Subcutaneous abdominal adipose tissue (tissue), 5 donors: ENCODE measurements around the gene GALNT6.
A peak's percentile ranks its signal among the peaks of the same experiment; 100 is the strongest.

Experiments
- H3K27ac ChIP-seq: one replicate; pipeline ENCODE4 v1.7.0; 2013; ENCODE audit warnings: low read depth, mild to moderate bottlenecking, inconsistent platforms, low read length, moderate library complexity
- H3K27me3 ChIP-seq, 5 donors: one replicate each; pipeline ENCODE4 v1.7.0; 2013; ENCODE audit warnings: low read length in 5 of 5, inconsistent platforms in 1 of 5; ENCODE audit not compliant: control insufficient read depth in 5 of 5, insufficient read depth in 4 of 5
- H3K36me3 ChIP-seq, 5 donors: one replicate each; pipeline ENCODE4 v1.7.0; 2013; ENCODE audit warnings: low read length in 5 of 5; ENCODE audit not compliant: control insufficient read depth in 5 of 5, insufficient read depth in 5 of 5
- H3K4me1 ChIP-seq, 5 donors: one replicate each; pipeline ENCODE4 v1.7.0; 2013; ENCODE audit warnings: low read length in 5 of 5, mild to moderate bottlenecking in 3 of 5, moderate library complexity in 1 of 5; ENCODE audit not compliant: control insufficient read depth in 5 of 5, insufficient read depth in 5 of 5
- H3K4me3 ChIP-seq, 5 donors: one replicate each; pipeline ENCODE4 v1.7.0; 2013; ENCODE audit warnings: low read length in 5 of 5, low read depth in 1 of 5
- H3K9ac ChIP-seq, 5 donors: one replicate each; pipeline ENCODE4 v1.7.0; 2013; ENCODE audit warnings: low read length in 5 of 5, mild to moderate bottlenecking in 4 of 5, moderate library complexity in 3 of 5
- H3K9me3 ChIP-seq, 5 donors: one replicate each; pipeline ENCODE4 v1.7.0; 2013; ENCODE audit warnings: low read length in 5 of 5; ENCODE audit not compliant: control insufficient read depth in 5 of 5
- donor health status: healthy.
- donor health status: healthy.
- donor health status: healthy.
- donor health status: healthy.
- donor health status: healthy.

GALNT6 gene, protein sequence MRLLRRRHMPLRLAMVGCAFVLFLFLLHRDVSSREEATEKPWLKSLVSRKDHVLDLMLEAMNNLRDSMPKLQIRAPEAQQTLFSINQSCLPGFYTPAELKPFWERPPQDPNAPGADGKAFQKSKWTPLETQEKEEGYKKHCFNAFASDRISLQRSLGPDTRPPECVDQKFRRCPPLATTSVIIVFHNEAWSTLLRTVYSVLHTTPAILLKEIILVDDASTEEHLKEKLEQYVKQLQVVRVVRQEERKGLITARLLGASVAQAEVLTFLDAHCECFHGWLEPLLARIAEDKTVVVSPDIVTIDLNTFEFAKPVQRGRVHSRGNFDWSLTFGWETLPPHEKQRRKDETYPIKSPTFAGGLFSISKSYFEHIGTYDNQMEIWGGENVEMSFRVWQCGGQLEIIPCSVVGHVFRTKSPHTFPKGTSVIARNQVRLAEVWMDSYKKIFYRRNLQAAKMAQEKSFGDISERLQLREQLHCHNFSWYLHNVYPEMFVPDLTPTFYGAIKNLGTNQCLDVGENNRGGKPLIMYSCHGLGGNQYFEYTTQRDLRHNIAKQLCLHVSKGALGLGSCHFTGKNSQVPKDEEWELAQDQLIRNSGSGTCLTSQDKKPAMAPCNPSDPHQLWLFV

DNA sequence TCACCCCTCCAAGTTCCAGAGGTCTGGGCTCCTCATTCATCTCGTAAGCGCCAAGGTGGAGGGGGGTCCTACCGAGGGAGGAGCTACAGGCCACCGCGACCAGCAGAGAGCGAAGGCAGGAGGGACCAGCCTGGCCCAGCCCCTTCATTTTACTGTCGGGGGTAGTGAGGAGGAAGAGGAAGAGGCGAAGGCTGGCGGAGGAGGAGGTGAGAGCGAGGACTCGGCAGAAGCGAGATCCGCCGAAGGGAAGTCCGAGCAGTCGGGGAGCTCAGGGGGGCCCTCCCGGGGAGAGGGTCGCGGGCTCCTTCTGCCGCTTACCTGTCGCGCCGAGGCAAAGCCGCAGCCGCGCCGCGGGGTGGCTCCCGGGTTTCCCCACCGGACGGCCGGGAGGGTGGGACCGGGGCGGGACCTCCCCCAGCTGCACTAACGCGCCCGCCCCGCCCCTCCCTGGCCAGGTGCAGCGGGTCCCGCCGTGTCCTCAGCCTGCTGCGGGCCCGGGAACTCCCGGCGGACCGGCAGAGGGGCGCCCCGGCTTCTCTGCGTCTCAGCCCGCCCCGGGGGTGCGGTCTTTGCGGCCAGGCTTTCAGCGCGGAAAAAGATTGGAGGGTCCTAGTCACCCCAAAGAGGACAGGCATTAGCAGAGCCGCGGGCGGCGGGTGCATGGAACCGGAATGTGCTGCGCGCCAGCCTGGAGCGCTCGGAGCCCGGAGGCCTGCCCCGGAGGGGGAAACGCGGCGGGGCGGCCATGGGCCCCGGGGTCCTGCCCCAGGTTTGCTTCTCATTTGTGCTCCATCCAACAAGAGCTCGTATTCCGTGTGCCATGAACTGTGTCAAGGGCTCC, at the start of gene GALNT6:
Gene GALNT6 (minus strand): TSS at position 124 of the 841 bp plus-strand sequence. CDS start 11,625 bp downstream, outside the sequence.
- peak within 1 kb of the TSS; percentile 60 for H3K27ac ChIP-seq

GRCh38 chr12:51439330-51439729, 48.1 kb upstream of the GALNT6 start:
- no peaks in the 10 kb centered on the region for H3K4me1 ChIP-seq
- H3K9ac ChIP-seq, result no peak overlapping the region
- no peak overlapping the region for H3K27ac ChIP-seq
- H3K9me3 ChIP-seq, result no peaks in the 10 kb centered on the region
- H3K36me3 ChIP-seq, result no peaks in the 10 kb centered on the region
- peaks cover 0 to 6% (median 3%) of the 10 kb centered on the region in 5 donors for H3K27me3 ChIP-seq
- H3K4me3 ChIP-seq, result no peak overlapping the region

More for the DNA sequence above, at the start of gene GALNT6:
- no peaks in the 10 kb centered on the region for H3K9me3 ChIP-seq
- H3K36me3 ChIP-seq, result no peaks in the 10 kb centered on the region
- peak within 1 kb of the TSS; percentile 51 to 65 (median 61) for H3K4me3 ChIP-seq
- H3K9ac ChIP-seq, result peak within 1 kb of the TSS in 4 of 5 donors; percentile 24 to 68 (median 62)
- H3K27me3 ChIP-seq, result peaks cover 0 to 19% (median 10%) of the 10 kb centered on the region in 5 donors
- H3K4me1 ChIP-seq, result peaks cover 0 to 57% (median 19%) of the 10 kb centered on the region in 5 donors

DNA sequence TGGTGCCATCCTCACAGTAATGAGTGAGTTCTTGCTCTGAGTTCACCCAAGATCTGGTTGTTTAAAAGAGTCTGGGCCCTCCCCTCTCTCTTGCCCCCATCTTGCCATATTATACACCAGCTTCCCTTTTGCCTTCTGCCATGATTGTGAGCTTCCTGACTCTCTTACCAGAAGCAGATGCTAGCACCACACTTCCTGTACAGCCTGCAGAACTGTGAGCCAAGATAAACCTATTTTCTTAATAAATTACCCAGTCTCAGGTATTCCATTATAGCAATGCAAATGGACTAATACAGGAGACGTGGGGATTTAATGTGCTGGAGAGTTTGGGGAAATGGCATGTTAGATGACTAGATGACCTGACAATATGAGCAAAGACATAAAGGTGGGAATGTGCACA, 46.2 kb upstream of the GALNT6 start:
- no peaks in the 10 kb centered on the region for H3K36me3 ChIP-seq
- no peaks in the 10 kb centered on the region for H3K9me3 ChIP-seq
- peaks cover 0 to 6% (median 3%) of the 10 kb centered on the region in 5 donors for H3K27me3 ChIP-seq
- no peak overlapping the region for H3K27ac ChIP-seq
- H3K4me1 ChIP-seq, result no peaks in the 10 kb centered on the region
- no peak overlapping the region for H3K4me3 ChIP-seq
- no peak overlapping the region for H3K9ac ChIP-seq

DNA sequence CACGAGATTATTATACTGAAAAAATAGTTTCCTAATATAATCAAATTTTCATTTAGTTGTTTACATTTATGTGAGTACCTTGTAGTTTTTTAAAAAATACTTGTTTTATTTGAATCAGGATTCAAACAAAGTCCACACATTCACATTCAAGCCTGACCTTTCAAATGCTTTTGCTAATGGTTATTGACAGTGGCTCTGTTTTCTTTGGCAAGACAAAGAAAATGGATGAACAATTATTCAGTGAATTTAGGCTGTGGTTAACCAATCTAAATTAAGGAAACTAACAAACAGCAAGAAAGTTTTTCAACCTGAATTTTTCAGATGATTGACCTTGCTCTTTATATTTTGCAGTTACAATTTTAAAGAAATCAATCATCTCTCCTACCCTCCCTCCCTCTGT, 43.1 kb upstream of the GALNT6 start:
- Histone ChIP-seq H3K9ac (no peak overlapping the region), H3K36me3 (no peaks in the 10 kb centered on the region), H3K27me3 (peaks cover 0 to 3% (median 0%) of the 10 kb centered on the region in 5 donors), H3K9me3 (no peaks in the 10 kb centered on the region), H3K4me1 (no peaks in the 10 kb centered on the region), H3K4me3 (no peak overlapping the region), H3K27ac (no peak overlapping the region)

DNA sequence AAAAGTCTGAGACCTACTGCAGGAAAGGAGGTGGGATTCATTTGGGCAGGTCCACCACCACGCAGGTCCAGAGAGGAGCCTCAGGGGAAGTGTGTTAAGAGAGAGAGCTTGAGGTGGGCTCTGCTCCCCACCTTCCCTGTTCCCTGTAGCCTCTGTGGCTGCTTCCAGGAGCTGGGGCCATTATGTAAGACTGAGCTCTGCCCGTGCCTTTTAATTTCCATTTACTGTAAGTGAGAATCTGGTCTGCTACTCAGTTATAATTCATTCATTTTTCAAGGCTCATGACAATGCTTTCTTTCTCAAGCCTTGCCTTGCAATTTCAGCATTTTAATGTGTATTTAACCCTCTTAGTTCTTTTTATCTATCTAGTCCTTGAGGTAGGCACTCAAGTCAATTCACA, 41.7 kb upstream of the GALNT6 start:
- Histone ChIP-seq H3K9ac (no peak overlapping the region), H3K4me3 (no peak overlapping the region), H3K27ac (no peak overlapping the region), H3K4me1 (no peaks in the 10 kb centered on the region), H3K27me3 (no peaks in the 10 kb centered on the region), H3K36me3 (no peaks in the 10 kb centered on the region), H3K9me3 (no peaks in the 10 kb centered on the region)

DNA sequence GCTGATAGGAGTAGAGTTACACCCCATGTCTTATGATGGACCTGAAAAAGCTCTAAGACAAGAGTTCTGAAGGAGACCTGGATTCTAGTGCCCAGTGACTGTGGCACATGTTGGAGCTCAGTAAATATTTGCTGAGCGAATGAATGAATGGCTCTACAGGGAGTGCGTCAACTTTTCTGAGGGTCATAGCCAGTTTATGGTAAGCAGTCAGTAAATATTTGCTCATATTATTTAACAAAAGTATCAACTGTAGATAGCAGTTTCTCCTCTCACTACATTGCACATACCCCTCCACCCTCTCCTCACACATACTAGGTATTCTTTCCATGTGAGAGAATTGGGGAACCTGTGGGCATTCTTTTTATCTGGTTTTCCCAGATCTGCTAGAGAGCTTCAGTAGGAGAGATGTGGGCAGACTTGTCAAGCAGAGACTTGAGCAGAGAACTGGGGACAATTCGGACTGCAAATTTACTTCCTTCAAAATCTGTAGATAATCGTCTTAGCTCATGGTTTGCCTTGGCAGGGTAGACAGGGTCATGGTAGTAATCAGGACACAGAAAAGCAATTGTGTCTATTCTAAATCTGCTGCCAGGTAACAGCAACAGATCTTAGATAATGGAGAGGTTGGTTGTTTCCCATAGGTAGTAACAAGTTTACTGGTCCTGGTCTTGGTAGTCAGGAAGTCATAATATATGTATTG, 39.1 kb upstream of the GALNT6 start:
- H3K4me3 ChIP-seq, result no peak overlapping the region
- H3K9me3 ChIP-seq, result no peaks in the 10 kb centered on the region
- H3K27me3 ChIP-seq, result peaks cover 0 to 5% (median 1%) of the 10 kb centered on the region in 5 donors
- H3K36me3 ChIP-seq, result no peaks in the 10 kb centered on the region
- no peak overlapping the region for H3K27ac ChIP-seq
- H3K9ac ChIP-seq, result no peak overlapping the region
- no peaks in the 10 kb centered on the region for H3K4me1 ChIP-seq

DNA sequence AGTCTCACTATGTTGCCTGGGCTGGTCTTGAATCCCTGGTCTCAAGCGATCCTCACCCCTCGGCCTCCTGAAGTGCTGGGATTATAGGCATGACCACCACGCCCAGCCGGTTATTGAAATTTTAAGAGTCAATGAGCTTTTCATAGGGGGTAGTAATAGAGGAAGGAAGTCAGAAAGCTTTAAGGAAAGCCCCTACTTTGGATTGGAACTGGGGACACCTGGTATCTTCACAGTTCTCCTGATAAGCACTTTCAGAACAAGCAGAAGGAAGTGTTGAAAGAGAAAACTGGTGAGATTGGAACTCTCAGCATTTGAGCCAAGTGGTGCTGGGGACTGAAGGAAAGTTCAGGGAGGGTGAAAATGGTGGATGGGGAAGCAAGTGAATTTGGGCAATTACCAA, 38.5 kb upstream of the GALNT6 start:
- H3K4me3 ChIP-seq, result no peak overlapping the region
- no peaks in the 10 kb centered on the region for H3K36me3 ChIP-seq
- H3K27me3 ChIP-seq, result peaks cover 0 to 7% (median 5%) of the 10 kb centered on the region in 5 donors
- H3K9me3 ChIP-seq, result no peaks in the 10 kb centered on the region
- no peak overlapping the region for H3K27ac ChIP-seq
- H3K9ac ChIP-seq, result no peak overlapping the region
- peaks cover 0 to 6% (median 5%) of the 10 kb centered on the region in 5 donors for H3K4me1 ChIP-seq

DNA sequence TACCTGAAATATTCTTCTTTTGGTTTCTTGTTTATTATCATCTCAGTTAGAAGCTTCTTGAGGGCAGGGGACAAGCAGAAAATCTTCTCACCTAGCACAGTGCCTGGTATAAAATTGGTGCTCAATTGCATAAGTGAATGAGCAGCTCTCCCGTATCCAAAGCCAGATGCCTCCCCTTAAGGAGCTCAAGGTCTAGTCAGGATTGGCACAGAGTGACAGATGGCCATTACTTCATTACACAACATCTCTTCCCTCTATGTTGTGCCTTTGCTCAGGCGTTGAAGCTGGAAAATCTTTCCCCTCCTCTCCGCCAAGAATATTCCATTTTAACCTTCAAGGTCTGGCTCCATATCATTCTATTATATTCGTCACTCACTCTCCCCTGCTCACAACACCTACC, 37.0 kb upstream of the GALNT6 start:
- peaks cover 0 to 10% (median 8%) of the 10 kb centered on the region in 5 donors for H3K4me1 ChIP-seq
- H3K9me3 ChIP-seq, result no peaks in the 10 kb centered on the region
- no peak overlapping the region for H3K27ac ChIP-seq
- H3K4me3 ChIP-seq, result no peak overlapping the region
- H3K9ac ChIP-seq, result no peak overlapping the region
- no peaks in the 10 kb centered on the region for H3K36me3 ChIP-seq
- peaks cover 0 to 14% (median 8%) of the 10 kb centered on the region in 5 donors for H3K27me3 ChIP-seq

- Histone ChIP-seq H3K36me3 (no peaks in the 10 kb centered on the region), H3K4me3 (peak within 1 kb of the TSS in 4 of 5 donors; percentile 34 to 65 (median 42)), H3K9me3 (no peaks in the 10 kb centered on the region), H3K27ac (no peak within 1 kb of the TSS), H3K27me3 (peaks cover 0 to 14% (median 9%) of the 10 kb centered on the region in 5 donors), H3K9ac (no peak within 1 kb of the TSS), H3K4me1 (peaks cover 0 to 10% (median 8%) of the 10 kb centered on the region in 5 donors)
Measured at GRCh38 chr12:51424662-51425539, 33.7 kb upstream of the GALNT6 start, which contains the start of gene SLC4A8. Gene SLC4A8 (plus strand): TSS chr12:51424831. CDS start chr12:51424988, 157 bp downstream.
